Transverse colon (tissue), 4 donors: ENCODE data around the gene MTERF1.

Experiments
- CTCF ChIP-seq, 5 experiments: fragments of 200-600 bp in 3 of 5; fragments of 450-650 bp in 2 of 5; sonication (generic) in 3 of 5; IDR thresholded peaks; 1 replicate in 2 of 5; 2 replicates in 3 of 5; pipeline ENCODE4 v1.5.1; 2016 to 2017; ENCODE audit warnings: antibody characterized with exemption in 5 of 5, inconsistent platforms in 3 of 5, mild to moderate bottlenecking in 2 of 5, moderate library complexity in 1 of 5
- POLR2A ChIP-seq: fragments of 450-650 bp; IDR thresholded peaks from one replicate; pipeline ENCODE4 v1.6.1; 2016; ENCODE audit warnings: antibody characterized with exemption, mild to moderate bottlenecking, moderate library complexity
- POLR2AphosphoS5 ChIP-seq, 3 donors: sonication (generic); formaldehyde crosslinking; IDR thresholded peaks; one replicate each; pipeline ENCODE4 v1.6.1; 2016; ENCODE audit warnings: antibody characterized with exemption in 3 of 3

GRCh38 chr7:91864070-91864469 lies 16.4 kb downstream of the MTERF1 start:
- TF ChIP-seq CTCF (IDR thresholded peaks at IDR 0.05) (no peak), POLR2AphosphoS5 (IDR thresholded peaks at IDR 0.05) (no peak), POLR2A (no peak)
